Measurements from ENCODE around the gene MVB12B. TPM values are rescaled to one million over a fixed set of nuclear protein-coding genes. Genes with fewer than 3 reads are reported as not detected.
"Not testable (repeated sequence)": the region's sequence is repeated elsewhere in the genome, so short reads cannot be mapped to it uniquely, and the experiment has no call there.

The MVB12B gene, protein sequence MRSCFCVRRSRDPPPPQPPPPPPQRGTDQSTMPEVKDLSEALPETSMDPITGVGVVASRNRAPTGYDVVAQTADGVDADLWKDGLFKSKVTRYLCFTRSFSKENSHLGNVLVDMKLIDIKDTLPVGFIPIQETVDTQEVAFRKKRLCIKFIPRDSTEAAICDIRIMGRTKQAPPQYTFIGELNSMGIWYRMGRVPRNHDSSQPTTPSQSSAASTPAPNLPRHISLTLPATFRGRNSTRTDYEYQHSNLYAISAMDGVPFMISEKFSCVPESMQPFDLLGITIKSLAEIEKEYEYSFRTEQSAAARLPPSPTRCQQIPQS
- total RNA-seq: 1.1 and 1.8 TPM in 2 replicates

GRCh38 chr9:126326228-126327005 is at the start of gene MVB12B:
Gene MVB12B (plus strand): TSS chr9:126326829. CDS start chr9:126326930, 101 bp downstream.
- DNase-seq (ENCODE audit: low read depth, low spot score): no peak

DNA sequence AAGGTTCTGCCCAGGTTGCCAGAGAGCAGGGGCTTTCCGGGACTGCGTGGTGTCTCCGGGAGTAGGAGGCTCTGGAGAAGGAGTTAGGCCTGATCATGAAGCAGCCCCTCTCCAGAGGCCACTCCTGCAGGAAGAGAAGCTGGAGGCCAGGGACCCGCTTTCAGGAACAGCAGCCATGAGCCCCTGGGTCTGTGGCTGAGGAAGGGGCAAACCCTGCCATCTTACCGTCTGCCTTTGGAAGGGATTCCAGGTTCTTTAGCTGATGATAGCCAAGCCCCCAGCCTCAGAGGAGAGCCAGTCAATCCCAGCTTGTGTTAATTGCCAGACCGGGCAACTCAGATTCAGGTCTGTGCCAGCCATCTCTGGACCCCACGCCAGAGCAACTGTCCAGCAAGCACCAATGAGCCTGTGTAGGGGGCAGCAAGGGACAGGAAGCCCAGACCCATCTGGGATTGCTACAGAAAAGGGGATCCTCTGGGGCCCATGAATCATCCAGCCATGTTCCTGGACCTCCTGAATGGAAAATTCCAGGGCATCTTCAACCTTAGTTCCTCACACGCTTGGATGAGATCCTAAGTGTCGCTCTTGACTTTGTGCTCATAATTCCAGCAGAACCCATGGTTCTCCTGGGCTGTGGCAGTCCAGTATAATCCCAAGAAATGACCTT is 42.7 kb upstream of the MVB12B start:
- no peak for DNase-seq (ENCODE audit: low read depth, low spot score)

DNA sequence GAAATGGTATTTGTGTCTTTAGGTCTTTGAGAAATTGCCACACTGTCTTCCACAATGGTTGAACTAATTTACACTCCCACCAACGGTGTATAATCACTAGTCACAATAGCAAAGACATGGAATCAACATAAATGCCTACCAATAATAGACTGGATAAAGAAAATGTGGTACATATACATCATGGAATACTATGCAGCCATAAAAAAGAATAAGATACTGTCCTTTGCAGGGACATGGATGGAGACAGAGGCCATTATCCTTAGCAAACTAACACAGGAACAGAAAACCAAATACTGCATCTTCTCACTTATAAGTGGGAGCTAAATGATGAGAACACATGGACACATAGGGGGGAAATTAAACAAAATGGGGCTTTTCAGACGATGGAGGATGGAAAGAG is 41.0 kb upstream of the MVB12B start:
- DNase-seq (ENCODE audit: low read depth, low spot score): not testable (repeated sequence)

GRCh38 chr9:126287166-126287866 is 39.3 kb upstream of the MVB12B start:
- no peak for DNase-seq (ENCODE audit: low read depth, low spot score)

- DNase-seq (ENCODE audit: low read depth, low spot score): no peak
Observed at GRCh38 chr9:126290871-126291270, 35.8 kb upstream of the MVB12B start.

DNA sequence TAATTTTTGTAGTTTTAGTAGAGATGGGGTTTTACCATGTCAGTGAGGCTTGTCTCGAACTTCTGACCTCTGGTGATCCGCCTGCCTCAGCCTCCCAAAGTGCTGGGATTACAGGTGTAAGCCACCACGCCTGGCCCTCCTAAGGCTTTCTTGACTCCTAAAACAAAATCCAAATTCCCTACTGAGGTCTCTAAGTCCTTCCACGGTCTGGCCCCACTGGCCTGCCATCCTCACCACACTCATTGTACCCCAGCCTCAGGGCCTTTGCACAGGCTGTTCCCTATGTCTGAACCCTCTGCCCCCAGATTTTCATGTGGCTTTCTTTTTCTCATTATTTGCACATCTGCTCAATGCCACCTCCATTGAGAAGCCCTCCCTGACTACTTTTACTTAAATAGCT is 34.7 kb upstream of the MVB12B start:
- no peak for DNase-seq (ENCODE audit: low read depth, low spot score)

GRCh38 chr9:126292736-126293521 is 33.7 kb upstream of the MVB12B start:
- no peak for DNase-seq (ENCODE audit: low read depth, low spot score)

GRCh38 chr9:126293522-126293889 is 33.1 kb upstream of the MVB12B start:
- no peak for DNase-seq (ENCODE audit: low read depth, low spot score)

DNA sequence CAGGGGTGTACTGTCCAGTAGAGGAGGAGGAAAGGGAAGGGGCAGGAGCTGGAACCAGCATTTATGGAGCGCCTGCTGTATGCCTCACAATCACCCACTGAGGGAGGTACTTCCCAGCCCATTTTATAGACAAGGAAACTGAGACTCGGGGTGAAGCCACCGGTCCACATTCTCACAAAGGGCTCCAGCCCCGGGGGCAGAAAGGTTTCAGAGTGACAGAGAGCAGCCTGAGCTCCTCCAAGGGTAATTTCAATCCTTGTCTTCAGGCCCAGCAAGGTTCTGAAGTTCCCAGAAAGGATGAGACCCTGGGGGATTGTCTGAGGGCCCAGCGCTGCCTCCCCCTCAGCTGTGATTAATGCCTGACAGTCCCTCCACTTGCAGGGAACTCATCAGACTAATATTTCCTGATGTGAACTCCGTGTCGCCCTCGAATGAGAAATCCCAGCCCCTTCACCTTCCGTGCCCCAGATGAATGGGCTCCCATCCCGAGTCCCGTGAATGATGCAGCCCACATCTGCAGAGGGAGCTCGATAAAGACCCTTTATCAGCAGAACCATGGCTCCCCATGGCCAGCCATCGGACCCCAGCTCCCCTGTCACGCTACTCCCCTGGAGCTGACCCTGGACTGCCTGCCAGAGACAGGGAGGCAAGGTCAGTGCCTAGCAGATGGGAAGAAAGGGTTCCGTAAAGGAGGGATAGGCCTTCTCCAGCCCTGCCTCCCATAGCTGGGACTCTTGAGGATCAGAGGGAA is 32.1 kb upstream of the MVB12B start:
- DNase-seq (ENCODE audit: low read depth, low spot score): no peak

DNA sequence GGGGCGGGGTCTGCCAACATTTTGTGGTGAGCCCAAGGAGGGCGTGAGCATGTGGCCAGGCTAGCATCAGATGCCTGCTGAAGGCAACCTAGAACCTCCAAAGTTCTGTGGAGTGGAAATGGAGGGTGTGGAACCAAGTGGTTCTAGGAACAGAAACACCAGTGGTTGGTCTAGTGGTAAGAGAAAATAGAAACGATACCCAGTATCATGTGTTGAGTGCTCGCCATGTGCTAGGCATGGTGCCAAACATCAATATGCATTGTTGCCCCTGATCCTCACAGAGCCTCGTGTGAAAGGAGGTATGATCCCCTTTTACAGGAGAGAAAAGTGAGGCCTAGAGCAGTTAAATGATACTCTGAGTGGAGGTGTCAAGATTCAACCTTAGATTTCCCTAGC is 31.5 kb upstream of the MVB12B start:
- no peak for DNase-seq (ENCODE audit: low read depth, low spot score)

DNA sequence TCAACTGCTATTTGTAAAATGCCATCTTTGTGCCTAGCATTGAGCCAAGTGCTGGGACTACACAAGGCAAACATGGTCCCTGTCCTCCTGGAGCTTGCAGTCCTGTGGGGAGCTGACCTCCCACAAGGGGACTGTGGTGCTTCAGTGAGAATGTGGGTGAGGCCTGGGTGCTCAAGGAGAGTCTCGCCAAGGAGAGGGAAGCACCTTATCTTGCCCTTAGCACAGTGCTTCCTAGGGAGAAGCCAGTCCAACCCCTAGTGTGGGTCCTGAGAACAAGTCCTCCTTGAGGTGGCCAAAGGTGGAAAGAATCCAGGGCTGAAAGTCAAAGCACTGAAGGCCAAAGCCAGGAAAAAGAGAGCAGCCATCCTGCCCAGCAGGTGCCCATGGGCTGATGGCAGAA is 31.1 kb upstream of the MVB12B start:
- DNase-seq (ENCODE audit: low read depth, low spot score): no peak

- no peak for DNase-seq (ENCODE audit: low read depth, low spot score)
Observed at GRCh38 chr9:126295936-126296600, 30.6 kb upstream of the MVB12B start.

DNA sequence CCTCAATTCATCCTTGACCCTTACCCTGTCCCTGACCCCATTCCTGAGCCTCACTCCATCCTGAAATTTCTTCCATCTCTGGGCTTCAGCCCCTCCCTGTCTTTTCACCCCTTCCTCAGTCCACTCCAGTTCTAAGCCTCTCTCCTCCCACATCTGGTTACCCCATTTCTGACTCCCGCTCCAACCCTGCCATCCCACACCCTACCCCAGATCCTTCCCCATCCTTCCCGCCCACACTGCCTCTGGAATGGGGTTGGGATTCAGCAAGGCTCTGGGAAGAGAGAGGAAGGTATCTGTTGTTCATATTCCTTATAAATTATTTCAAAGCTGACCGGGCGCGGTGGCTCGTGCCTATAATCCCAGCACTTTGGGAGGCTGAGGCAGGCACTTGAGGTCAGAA is 29.9 kb upstream of the MVB12B start:
- no peak for DNase-seq (ENCODE audit: low read depth, low spot score)

DNA sequence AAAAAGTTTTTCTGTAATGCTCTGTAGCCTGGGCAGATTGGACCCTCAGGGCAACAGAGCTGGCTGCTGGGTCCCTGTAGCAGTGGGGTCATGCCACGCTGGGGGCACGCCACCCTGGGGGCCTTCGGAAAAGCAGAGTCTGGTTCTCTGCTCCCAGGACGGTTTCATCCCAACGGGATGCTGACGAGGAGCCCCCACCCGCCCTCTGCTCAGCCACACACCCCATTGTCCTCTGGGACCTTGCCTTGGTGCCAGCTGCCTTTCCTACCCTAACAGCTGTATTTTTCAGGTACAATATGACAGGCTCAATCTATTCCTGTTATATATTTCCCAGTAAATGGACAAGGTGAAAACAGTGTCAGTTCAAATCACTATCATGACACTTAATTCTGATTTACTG is 29.0 kb upstream of the MVB12B start:
- DNase-seq (ENCODE audit: low read depth, low spot score): no peak

- DNase-seq (ENCODE audit: low read depth, low spot score): no peak
Observed at GRCh38 chr9:126298063-126298801, 28.4 kb upstream of the MVB12B start.

- DNase-seq (ENCODE audit: low read depth, low spot score): no peak
Observed at GRCh38 chr9:126299706-126300276, 26.8 kb upstream of the MVB12B start.

GRCh38 chr9:126301196-126301595 is 25.4 kb upstream of the MVB12B start:
- no peak for DNase-seq (ENCODE audit: low read depth, low spot score)

DNA sequence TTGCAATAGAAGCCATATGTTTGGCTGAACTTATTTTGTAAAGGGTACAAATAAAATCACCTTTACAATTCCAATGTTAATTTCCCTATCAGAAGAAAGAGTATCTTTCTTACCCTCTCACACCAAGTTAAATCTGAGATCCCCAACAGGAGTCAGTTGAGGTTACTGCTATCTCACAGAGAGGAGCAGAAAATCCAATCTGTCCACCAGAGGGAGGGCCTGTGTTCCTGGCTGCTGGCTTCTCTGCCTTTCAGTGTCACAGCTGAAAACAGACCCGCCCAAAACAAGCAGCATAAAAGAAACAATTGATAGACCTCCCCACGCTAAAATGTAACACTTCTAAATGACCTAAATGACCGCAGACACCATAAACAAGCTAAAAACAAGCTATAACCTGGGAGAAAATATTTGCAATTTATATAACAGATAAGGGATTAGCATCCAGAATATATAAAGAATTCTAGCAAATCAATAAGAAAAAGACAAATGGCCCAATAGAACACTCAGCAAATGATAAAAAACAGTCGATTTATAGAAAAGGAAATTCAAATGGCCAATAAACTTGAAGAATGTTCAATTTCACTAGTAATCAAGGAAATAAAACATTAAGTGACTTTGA is 24.5 kb upstream of the MVB12B start:
- peak; percentile 20 for DNase-seq (ENCODE audit: low read depth, low spot score)
